K562 (cell line): ENCODE measurements around the gene RPUSD2. TPM values are rescaled to one million over a fixed set of nuclear protein-coding genes. Genes with fewer than 3 reads are reported as not detected.
A peak's percentile ranks its signal among the peaks of the same experiment; 100 is the strongest.

Source experiments
- ARNT ChIP-seq, 2 experiments: fragments of 450-650 bp; IDR thresholded peaks; 2 replicates each; pipeline ENCODE4 v1.6.1; 2016; ENCODE audit warnings: mild to moderate bottlenecking in 1 of 2
- BCL6 ChIP-seq: fragments of 250-450 bp; sonication (Bioruptor Pico); IDR thresholded peaks from 2 replicates; pipeline ENCODE4 v1.4.0; 2020
- BMI1 ChIP-seq: fragments of 150-350 bp; IDR thresholded peaks from 2 replicates; pipeline ENCODE4 v1.6.1; 2014; ENCODE audit warnings: low read length
- CBX1 ChIP-seq: sonication (generic); IDR thresholded peaks from 2 replicates; pipeline ENCODE4 v1.6.1; 2016; ENCODE audit warnings: antibody characterized with exemption, low read depth, mild to moderate bottlenecking
- CCAR2 ChIP-seq: fragments of 200-400 bp; formaldehyde crosslinking; IDR thresholded peaks from 2 replicates; pipeline ENCODE4 v1.6.1; 2017; ENCODE audit warnings: mild to moderate bottlenecking, low read depth, low read length
- DNMT1 ChIP-seq: fragments of 450-650 bp; IDR thresholded peaks from 2 replicates; pipeline ENCODE4 v1.6.1; 2016; ENCODE audit warnings: antibody characterized with exemption, mild to moderate bottlenecking
- HMG20B ChIP-seq: fragments of 250-450 bp; sonication (Bioruptor Pico); IDR thresholded peaks from 2 replicates; pipeline ENCODE4 v1.5.0; 2021; ENCODE audit warnings: mild to moderate bottlenecking
- KLF1 ChIP-seq: fragments of 450-650 bp; IDR thresholded peaks from 2 replicates; pipeline ENCODE4 v1.6.1; 2016; ENCODE audit warnings: missing genetic modification characterization, missing compliant biosample characterization
- NCOA1 ChIP-seq: fragments of 450-650 bp; IDR thresholded peaks from 2 replicates; pipeline ENCODE4 v1.6.1; 2016; ENCODE audit warnings: low read depth
- PHF8 ChIP-seq: fragments of 200-600 bp; sonication (generic); IDR thresholded peaks from 2 replicates; pipeline ENCODE4 v1.6.1; 2012; ENCODE audit warnings: mixed run types, mild to moderate bottlenecking, inconsistent platforms, low read length, moderate library complexity, borderline replicate concordance
- PTBP1 ChIP-seq: fragments of 200-400 bp; formaldehyde crosslinking; IDR thresholded peaks from 2 replicates; pipeline ENCODE4 v1.6.1; 2017; ENCODE audit warnings: low read depth, low read length
- PYGO2 ChIP-seq: fragments of 450-650 bp; IDR thresholded peaks from 2 replicates; pipeline ENCODE4 v1.6.1; 2016; ENCODE audit warnings: mild to moderate bottlenecking, missing genetic modification characterization, moderate library complexity, missing compliant biosample characterization
- RNF219 ChIP-seq: fragments of 250-450 bp; sonication (Bioruptor Pico); IDR thresholded peaks from 2 replicates; pipeline ENCODE4 v1.5.0; 2022; ENCODE audit warnings: mild to moderate bottlenecking
- SAFB2 ChIP-seq: fragments of 200-400 bp; formaldehyde crosslinking; IDR thresholded peaks from 2 replicates; pipeline ENCODE4 v1.6.1; 2018; ENCODE audit warnings: borderline replicate concordance, low read length, low read depth, moderate library complexity; ENCODE audit not compliant: severe bottlenecking
- SMARCE1 ChIP-seq: fragments of 450-650 bp; IDR thresholded peaks from 2 replicates; pipeline ENCODE4 v1.7.1; 2016; ENCODE audit warnings: mild to moderate bottlenecking
- ZBED1 ChIP-seq: IDR thresholded peaks from 2 replicates; pipeline ENCODE4 v1.6.1; 2014
- ZKSCAN3 ChIP-seq: fragments of 250-450 bp; sonication (Bioruptor Pico); IDR thresholded peaks from 2 replicates; pipeline ENCODE4 v1.4.0; 2020
- ZNF165 ChIP-seq: fragments of 250-450 bp; sonication (Bioruptor Pico); IDR thresholded peaks from 2 replicates; pipeline ENCODE4 v1.4.0; 2020; ENCODE audit warnings: borderline replicate concordance
- ZNF764 ChIP-seq: fragments of 250-450 bp; sonication (Bioruptor Pico); IDR thresholded peaks from 2 replicates; pipeline ENCODE4 v1.4.0; 2020; ENCODE audit warnings: low read depth, mild to moderate bottlenecking, moderate library complexity
- polyA plus RNA-seq, 8 experiments: library from polyadenylated mRNA; depleted of rRNA in 4 of 8; stranded (reverse) in 5 of 8; unstranded in 3 of 8; fragments of >200 nt; fragmentation: Nextera tagmentation in 2 of 8; fragmentation: Illumina TruSeq in 1 of 8; extraction: Ambion mirVana in 2 of 8; extraction: Trizol in 1 of 8; gene quantifications; 2 replicates each; pipeline versions ENCODE4 v1.2.1 to v1.2.3, GENCODE V29; 2011 to 2014; ENCODE audit warnings: inconsistent platforms in 1 of 8, missing spikeins in 1 of 8
- total RNA-seq, 7 experiments: library from RNA; depleted of rRNA in 6 of 7; stranded (reverse); fragments of >200 nt in 6 of 7; fragmentation: Illumina TruSeq in 2 of 7; extraction: Trizol in 2 of 7; gene quantifications; 2 replicates each; pipeline versions ENCODE4 v1.2.1 to v1.2.3, GENCODE V29; 2011 to 2021; ENCODE audit warnings: low replicate concordance in 1 of 7
- TF ChIP-seq, protein P1 (sequence below), 2 experiments: fragments of 450-650 bp; IDR thresholded peaks; 2 replicates each; pipeline ENCODE4 v1.6.1; 2016; ENCODE audit warnings: mild to moderate bottlenecking in 2 of 2, borderline replicate concordance in 1 of 2, low read depth in 1 of 2, moderate library complexity in 1 of 2

The RPUSD2 gene
- total and polyA plus RNA-seq, 9 of the 15 experiments (the other 6 are each of a cell fraction or from before 2014, with no cell fraction given) = 3.7 to 30.2 (median 14.3) TPM

- TF ChIP-seq, protein P1, sequence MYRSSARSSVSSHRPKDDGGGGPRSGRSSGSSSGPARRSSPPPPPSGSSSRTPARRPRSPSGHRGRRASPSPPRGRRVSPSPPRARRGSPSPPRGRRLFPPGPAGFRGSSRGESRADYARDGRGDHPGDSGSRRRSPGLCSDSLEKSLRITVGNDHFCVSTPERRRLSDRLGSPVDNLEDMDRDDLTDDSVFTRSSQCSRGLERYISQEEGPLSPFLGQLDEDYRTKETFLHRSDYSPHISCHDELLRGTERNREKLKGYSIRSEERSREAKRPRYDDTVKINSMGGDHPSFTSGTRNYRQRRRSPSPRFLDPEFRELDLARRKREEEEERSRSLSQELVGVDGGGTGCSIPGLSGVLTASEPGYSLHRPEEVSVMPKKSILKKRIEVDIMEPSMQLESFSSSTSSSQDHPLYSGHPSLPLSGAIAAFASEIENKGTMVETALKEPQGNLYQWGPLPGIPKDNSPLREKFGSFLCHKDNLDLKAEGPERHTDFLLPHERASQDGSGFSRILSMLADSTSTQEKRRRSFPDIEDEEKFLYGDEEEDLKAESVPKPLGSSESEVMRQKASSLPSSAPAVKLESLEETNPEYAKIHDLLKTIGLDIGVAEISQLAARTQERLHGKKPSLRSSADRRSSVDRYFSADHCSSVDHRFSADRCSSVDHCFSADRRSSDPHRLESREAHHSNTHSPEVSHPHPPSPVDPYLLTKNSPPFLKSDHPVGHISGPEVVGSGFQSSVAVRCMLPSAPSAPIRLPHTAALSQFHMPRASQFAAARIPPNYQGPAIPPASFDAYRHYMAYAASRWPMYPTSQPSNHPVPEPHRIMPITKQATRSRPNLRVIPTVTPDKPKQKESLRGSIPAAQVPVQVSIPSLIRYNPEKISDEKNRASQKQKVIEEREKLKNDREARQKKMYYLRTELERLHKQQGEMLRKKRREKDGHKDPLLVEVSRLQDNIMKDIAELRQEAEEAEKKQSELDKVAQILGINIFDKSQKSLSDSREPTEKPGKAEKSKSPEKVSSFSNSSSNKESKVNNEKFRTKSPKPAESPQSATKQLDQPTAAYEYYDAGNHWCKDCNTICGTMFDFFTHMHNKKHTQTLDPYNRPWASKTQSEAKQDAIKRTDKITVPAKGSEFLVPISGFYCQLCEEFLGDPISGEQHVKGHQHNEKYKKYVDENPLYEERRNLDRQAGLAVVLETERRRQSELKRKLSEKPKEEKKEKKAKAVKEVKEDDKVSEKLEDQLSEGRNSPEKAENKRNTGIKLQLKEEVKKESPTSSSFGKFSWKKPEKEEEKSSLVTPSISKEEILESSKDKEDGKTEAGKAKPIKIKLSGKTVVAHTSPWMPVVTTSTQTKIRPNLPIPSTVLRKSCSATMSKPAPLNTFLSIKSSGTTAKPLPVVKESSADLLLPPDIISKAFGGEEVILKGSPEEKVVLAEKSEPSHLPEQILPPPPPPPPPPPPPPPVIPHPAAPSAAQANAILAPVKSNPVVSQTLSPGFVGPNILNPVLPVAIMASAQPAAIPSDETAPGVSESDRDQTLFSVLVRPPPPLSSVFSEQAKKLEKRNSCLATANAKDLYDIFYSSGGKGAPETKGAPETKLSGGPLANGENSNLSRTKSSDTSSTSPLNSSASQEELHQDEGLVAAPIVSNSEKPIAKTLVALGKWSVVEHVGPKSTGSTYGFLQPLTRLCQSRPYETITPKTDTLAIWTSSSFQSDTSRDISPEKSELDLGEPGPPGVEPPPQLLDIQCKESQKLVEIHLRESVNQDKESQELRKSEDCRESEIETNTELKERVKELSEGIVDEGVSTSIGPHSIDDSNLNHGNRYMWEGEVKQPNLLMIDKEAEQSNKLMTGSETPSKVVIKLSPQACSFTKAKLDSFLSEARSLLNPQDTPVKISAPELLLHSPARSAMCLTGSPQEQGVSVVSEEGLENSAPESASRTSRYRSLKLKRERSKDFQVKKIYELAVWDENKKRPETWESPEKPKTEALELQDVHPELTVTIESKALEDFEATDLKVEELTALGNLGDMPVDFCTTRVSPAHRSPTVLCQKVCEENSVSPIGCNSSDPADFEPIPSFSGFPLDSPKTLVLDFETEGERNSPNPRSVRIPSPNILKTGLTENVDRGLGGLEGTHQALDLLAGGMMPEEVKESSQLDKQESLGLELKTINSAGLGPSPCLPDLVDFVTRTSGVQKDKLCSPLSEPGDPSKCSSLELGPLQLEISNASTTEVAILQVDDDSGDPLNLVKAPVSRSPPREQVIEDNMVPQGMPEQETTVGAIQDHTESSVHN (IDR thresholded peaks at IDR 0.05; ENCODE audit: borderline replicate concordance in 1 of 2, low read depth in 1 of 2) = no peak
- no peak for TF ChIP-seq PTBP1
- no peak for TF ChIP-seq ZKSCAN3
- no peak for TF ChIP-seq ZNF165
- no peak for TF ChIP-seq NCOA1
- no peak for TF ChIP-seq DNMT1
- TF ChIP-seq BCL6 (CRISPR knock-in tag) = no peak
- no peak for TF ChIP-seq ZBED1
- TF ChIP-seq SAFB2 = no peak
- no peak for TF ChIP-seq SMARCE1
- TF ChIP-seq RNF219 (CRISPR knock-in tag) = no peak
- TF ChIP-seq ARNT (IDR thresholded peaks at IDR 0.05) = no peak
- no peak for TF ChIP-seq PYGO2 (tag)
- TF ChIP-seq BMI1 = no peak
- no peak for TF ChIP-seq HMG20B (CRISPR knock-in tag)
- TF ChIP-seq CCAR2 = no peak
- TF ChIP-seq KLF1 (tag) = no peak
- TF ChIP-seq ZNF764 (CRISPR knock-in tag) = no peak
- peak; percentile 82; the same call in 1 of the 2 replicates for TF ChIP-seq PHF8
- TF ChIP-seq CBX1 = no peak
Measured at GRCh38 chr15:40564591-40565332, 4.3 kb upstream of the RPUSD2 start, which contains the start of gene CCDC32 (continued).
